HG03025 (cell line): ENCODE results near the gene OTOG.

Experiments
- ATAC-seq: cut with Tn5 transposase; IDR thresholded peaks from one replicate; pipeline ENCODE4 v1.9.1; 2021; ENCODE audit warnings: mild to moderate bottlenecking, moderate library complexity; ENCODE audit not compliant: unreplicated experiment, low FRiP score

Gene OTOG

GRCh38 chr11:17540807-17541206 lies 6.3 kb upstream of the OTOG start:
- ATAC-seq: no peak

GRCh38 chr11:17541330-17541885 lies 5.7 kb upstream of the OTOG start:
- ATAC-seq: no peak

GRCh38 chr11:17542249-17542648 lies 4.8 kb upstream of the OTOG start:
- no peak for ATAC-seq

GRCh38 chr11:17543041-17543440 lies 4.0 kb upstream of the OTOG start:
- no peak for ATAC-seq

GRCh38 chr11:17543574-17544180 lies 3.4 kb upstream of the OTOG start:
- ATAC-seq: no peak

- no peak for ATAC-seq
Observed at GRCh38 chr11:17544181-17544622, 2.9 kb upstream of the OTOG start, which contains the start of gene USH1C. Gene USH1C, minus strand, starts transcription at chr11:17544416. Its CDS starts 109 bp downstream, at chr11:17544307.

GRCh38 chr11:17546240-17546639 lies 819 bp upstream of the OTOG start:
- no peak for ATAC-seq

- no peak for ATAC-seq
Observed at GRCh38 chr11:17547932-17548331, 873 bp downstream of the OTOG start.

- no peak for ATAC-seq
Observed at GRCh38 chr11:17548444-17548843, 1.4 kb downstream of the OTOG start.

- no peak for ATAC-seq
Observed at GRCh38 chr11:17550450-17551346, 3.6 kb downstream of the OTOG start.

GRCh38 chr11:17551347-17552040 lies 4.4 kb downstream of the OTOG start:
- no peak for ATAC-seq

- ATAC-seq: no peak
Observed at GRCh38 chr11:17552041-17552355, 4.9 kb downstream of the OTOG start.

GRCh38 chr11:17552392-17553248 lies 5.6 kb downstream of the OTOG start:
- ATAC-seq: no peak

GRCh38 chr11:17553249-17553546 lies 6.1 kb downstream of the OTOG start:
- no peak for ATAC-seq

- no peak for ATAC-seq
Observed at GRCh38 chr11:17554487-17554886, 7.4 kb downstream of the OTOG start.

GRCh38 chr11:17556999-17557398 lies 9.9 kb downstream of the OTOG start:
- no peak for ATAC-seq

- no peak for ATAC-seq
Observed at GRCh38 chr11:17558025-17558780, 11.1 kb downstream of the OTOG start.

GRCh38 chr11:17558916-17559315 lies 11.9 kb downstream of the OTOG start:
- ATAC-seq: no peak

- no peak for ATAC-seq
Observed at GRCh38 chr11:17559341-17560087, 12.5 kb downstream of the OTOG start.
